HG03442 (cell line): ENCODE measurements around the gene CCDC15.
A peak's percentile ranks its signal among the peaks of the same experiment; 100 is the strongest.
"Not testable (repeated sequence)": the region's sequence is repeated elsewhere in the genome, so short reads cannot be mapped to it uniquely, and the experiment has no call there.

Source experiments
- ATAC-seq: cut with Tn5 transposase; IDR thresholded peaks from one replicate; pipeline ENCODE4 v1.9.1; 2021; ENCODE audit warnings: mild to moderate bottlenecking, moderate library complexity; ENCODE audit not compliant: unreplicated experiment

Gene CCDC15

GRCh38 chr11:124984512-124984854 is 30.5 kb downstream of the CCDC15 start:
- no peak for ATAC-seq

GRCh38 chr11:124987096-124987495 is 33.1 kb downstream of the CCDC15 start:
- ATAC-seq, result no peak

DNA sequence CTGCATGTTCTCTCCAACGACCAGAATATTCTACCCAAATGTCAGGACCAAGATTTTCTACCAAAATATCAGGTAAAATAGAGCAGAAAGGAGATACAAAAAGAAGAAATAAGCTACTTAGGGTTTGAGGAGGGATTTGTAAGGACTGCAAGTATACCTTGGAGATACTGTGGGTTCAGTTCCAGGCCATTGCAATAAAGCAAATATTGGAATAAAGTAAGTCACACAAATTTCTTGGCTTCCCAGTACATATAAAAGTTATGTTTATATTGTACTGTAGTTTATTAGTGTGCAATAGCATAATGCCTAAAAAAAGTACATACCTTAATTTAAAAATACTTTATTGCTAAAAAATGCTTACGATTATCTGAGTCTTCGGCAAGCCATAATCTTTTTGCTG is 34.1 kb downstream of the CCDC15 start:
- no peak for ATAC-seq

GRCh38 chr11:125001079-125001778 is 47.2 kb downstream of the CCDC15 start:
- ATAC-seq, result no peak

- ATAC-seq, result no peak
Observed at GRCh38 chr11:125001849-125002248, 47.8 kb downstream of the CCDC15 start.

DNA sequence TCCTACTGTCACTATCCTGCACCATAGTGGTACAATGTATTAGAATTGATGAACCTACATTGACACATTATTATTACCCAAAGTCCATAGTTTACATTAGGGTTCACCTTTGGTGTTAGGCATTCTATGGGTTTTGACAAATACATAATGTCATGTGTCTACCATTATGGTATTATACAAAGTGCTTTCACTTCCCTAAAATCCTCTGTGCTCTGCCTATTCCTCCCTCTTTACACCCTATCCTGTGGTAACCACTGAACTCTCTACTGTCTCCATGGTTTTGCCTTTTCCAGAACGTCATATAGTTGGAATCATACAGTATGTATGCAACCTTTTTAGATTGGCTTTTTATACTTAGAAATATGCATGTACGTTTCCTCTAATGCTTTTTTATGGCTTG is 51.5 kb downstream of the CCDC15 start:
- no peak for ATAC-seq

DNA sequence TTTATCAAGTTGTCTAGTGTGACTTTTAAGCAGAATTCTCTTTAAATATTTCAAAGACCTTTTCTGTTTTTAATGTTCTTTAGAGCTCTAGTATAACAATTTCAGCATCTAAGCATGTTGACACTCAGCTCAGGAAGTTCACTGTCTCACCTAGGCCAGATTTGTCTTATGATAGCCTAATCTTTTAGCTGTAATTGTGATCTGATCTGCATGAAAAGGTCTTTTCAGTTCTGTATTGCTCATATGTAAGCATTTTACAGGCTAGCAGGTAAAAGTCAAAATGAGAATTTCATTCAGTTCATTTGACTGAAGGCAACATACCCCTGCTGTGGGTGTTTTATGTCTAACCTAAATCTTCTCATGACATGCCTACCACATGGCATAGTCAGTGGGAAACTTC is 62.4 kb downstream of the CCDC15 start:
- ATAC-seq, result no peak

DNA sequence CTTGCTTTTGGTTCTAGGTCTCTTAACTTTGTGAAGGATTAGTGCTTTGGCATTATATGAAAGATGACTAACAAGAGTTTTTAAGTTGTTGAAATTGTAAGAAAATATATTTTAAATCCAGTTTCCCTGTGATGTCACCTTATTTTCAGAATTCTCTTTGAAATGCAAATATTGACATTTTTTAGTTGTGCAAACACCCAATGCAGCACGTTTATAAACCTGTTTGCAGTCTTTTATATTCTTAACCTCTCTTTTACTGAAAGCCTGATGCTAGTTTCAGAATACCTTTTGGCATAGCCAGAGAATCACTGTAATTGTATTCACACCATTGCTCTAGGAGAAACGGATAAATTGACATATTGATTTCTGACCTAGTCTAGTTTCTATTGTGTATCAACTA is 66.3 kb downstream of the CCDC15 start:
- ATAC-seq, result no peak

GRCh38 chr11:125022551-125022950 is 68.5 kb downstream of the CCDC15 start:
- ATAC-seq, result no peak

GRCh38 chr11:125025968-125026367 is 72.0 kb downstream of the CCDC15 start:
- no peak for ATAC-seq

DNA sequence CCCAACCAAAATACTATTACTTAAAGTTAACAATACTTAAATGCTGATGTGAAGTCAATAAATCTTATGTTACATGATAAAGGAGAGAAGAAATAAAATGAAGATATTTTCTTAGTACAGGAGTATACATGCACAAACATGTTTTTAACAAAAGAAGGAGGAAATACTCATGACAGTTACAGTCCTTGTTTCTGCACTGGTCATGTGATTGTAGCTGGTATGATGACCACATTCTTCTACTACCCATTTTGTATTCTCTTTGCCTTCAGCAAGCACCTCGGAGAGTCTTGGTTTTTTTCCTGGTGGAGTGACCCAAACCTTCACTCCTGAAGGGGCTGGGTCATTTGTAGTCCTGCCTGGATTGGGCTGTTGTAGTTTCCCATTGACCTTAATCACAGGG is 75.4 kb downstream of the CCDC15 start:
- ATAC-seq, result not testable (repeated sequence)

- no peak for ATAC-seq
Observed at GRCh38 chr11:125036933-125037332, 82.9 kb downstream of the CCDC15 start.

DNA sequence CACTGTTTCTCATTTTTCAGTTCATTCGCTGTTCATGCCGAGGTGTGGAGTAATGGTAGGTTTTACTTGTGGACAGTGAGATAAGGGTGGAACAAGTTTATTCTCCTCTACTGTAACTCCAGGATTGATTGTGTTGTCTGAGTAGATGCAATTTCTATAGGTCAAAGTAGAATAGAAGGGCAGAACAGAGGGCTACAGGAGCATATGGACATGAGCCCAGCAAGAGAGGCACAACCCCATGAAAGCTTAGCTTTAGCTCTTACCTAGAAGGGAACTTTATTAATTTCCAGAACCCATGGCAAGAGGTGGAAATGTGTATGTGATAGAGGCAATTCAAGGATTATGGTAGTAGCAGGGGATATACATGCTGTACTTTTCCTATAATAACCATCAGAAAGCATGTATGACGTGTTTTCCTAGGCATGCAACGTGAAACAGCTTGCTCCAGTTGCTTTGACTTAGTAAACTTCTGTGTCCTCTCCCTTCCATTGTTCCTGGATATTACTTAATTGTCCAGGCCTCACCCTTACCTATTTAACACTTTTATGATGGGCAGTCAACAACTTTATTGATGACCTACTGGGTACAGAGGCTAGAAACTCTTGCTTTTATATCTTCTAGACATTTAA is 95.3 kb downstream of the CCDC15 start:
- ATAC-seq, result no peak

DNA sequence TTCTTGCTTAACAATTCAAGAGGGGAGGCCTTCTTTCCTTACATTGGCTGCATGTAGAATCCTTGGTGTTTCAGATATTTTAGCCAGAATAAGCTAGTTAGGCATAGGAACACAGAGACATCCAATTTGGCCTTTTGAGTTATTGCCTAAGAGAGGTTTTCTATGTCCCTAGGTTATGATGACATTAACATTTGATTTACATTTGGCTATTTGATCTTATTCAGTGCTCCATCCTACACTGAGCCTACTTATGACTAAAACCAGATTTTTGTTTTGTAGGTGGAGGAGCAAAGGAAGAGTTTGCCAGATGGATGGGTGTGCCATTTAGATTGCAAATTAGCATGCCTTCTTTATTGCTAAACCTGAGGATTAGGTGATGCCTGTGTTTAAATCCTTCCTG is 98.0 kb downstream of the CCDC15 start:
- no peak for ATAC-seq

DNA sequence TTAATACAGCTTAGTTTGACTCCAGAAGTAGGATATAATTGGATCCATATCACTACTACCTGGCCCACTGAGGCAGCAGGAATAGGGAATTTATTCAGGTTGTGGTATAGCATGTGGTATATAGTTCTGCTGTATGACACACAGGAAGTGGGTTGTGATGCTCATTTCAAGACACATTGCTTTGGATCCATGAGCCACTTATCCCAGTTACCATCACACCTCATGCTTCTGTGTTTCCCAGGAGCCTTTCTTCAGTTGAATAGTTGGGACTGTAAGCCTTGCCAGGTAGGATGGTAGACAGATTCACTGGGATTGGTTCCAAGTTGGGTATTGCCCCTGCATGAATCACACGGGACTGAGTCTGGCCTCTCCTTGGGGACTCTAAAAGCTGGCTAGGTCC is 99.2 kb downstream of the CCDC15 start:
- ATAC-seq, result no peak

GRCh38 chr11:125055107-125055715 is 101.2 kb downstream of the CCDC15 start:
- no peak for ATAC-seq

- not testable (repeated sequence) for ATAC-seq
Observed at GRCh38 chr11:125056111-125056510, 102.1 kb downstream of the CCDC15 start.

DNA sequence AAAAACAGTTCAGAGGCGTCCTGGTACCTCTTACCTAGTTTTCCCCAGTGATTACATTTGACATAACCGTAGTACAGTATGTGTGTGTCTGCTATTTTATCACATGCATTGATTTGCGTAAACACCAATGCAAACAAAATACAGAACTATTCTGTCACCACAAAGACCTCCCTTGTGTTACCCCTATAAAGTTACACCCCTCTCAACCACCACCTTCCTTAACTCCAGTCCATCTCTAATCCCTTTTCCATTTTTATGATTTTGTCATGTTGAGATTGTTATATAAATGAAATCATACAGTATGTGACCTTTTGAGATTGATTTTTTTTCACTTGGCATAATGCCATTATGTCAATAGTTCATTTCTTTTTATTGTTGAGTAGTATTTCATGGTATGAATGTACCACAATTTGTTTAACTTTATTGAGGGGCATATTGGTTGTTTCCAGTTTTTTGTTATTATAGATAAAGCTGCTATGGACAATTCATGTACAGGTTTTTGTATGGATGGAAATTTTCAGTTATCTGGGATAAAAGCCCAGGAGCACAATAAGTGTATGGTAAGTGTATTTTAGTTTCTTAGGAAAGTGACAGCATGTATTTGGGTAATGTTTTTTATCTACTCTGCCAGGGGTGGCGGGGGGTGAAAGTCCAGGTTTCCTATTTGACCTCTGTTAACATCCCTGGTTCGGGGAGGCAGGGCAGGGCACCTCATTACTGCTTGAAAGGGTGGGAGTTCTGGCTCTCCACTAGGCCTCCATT is 103.1 kb downstream of the CCDC15 start:
- ATAC-seq, result no peak

DNA sequence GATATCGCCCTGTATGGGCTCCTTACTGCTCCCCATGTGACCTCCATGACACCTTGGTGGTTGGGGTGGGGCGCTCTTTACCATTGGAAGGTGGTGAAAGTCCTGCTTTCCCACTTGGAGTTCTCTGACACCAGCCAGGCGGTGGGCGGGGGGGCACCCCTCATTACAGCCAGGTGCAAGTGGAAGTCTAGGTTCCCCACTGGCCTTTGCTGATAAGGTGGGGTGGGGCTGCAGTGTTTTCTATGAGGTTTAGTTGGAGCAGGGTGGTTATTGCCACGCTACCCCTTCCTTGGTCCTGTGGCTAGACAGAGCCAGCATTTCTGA is 103.7 kb downstream of the CCDC15 start:
- ATAC-seq, result no peak

- no peak for ATAC-seq
Observed at GRCh38 chr11:125061281-125061680, 107.3 kb downstream of the CCDC15 start.

DNA sequence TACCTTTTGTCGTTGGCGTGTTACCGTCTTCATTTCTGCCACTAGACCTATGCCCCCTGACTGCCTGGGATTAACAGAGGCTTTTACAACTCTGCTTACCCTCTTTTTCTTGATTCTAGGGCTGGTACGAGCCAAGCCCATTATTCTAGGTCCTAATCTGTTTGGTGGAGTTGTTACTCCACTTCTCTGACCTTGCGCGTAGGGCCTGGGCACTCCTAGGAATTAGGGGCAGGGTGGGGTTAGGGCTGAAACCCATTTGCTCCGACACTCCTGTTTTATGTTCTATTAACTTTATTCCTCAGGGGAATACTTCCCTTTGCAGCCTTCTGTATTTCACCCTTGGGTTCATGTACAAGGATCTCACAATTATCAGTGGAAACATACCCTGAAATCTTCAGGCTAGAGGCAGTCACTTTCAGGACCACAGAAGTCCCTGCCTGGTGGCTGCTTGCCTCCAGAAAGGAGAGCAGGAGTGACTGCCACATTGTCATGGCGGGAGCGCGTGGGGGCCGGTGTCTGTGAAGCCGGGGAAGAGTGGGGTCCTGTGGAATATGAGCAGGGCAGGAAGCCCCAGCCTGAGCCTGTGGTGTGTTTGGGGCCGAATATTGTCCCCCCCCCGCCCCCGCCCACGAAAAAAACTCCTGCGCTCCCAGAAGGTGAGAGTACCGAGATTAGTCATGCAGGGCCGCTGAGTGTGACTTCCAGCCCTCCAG is 108.4 kb downstream of the CCDC15 start:
- peak; percentile 3 for ATAC-seq
